Measurements from ENCODE around the gene PLEKHA8.

GRCh38 chr7:30168835-30169573, 140.8 kb downstream of the PLEKHA8 start:
- TF ChIP-seq EP300 (IDR thresholded peaks at IDR 0.05) (peak in 1 of 2 donors; percentile 65), POLR2A (IDR thresholded peaks at IDR 0.05) (no peak)
- TF ChIP-seq, protein P1, sequence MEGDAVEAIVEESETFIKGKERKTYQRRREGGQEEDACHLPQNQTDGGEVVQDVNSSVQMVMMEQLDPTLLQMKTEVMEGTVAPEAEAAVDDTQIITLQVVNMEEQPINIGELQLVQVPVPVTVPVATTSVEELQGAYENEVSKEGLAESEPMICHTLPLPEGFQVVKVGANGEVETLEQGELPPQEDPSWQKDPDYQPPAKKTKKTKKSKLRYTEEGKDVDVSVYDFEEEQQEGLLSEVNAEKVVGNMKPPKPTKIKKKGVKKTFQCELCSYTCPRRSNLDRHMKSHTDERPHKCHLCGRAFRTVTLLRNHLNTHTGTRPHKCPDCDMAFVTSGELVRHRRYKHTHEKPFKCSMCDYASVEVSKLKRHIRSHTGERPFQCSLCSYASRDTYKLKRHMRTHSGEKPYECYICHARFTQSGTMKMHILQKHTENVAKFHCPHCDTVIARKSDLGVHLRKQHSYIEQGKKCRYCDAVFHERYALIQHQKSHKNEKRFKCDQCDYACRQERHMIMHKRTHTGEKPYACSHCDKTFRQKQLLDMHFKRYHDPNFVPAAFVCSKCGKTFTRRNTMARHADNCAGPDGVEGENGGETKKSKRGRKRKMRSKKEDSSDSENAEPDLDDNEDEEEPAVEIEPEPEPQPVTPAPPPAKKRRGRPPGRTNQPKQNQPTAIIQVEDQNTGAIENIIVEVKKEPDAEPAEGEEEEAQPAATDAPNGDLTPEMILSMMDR (IDR thresholded peaks at IDR 0.05), result no peak

Data from tibial nerve (tissue), 4 donors.